ENCODE results near the gene MYMX.

The MYMX gene

GRCh38 chr6:44246663-44247337 is 30.1 kb downstream of the MYMX start, which contains the start of gene HSP90AB1 (continued):
- TF ChIP-seq ZNF280C (tag by site-specific recombination; IDR thresholded peaks at IDR 0.05) (no peak), ZNF776 (tag by site-specific recombination; IDR thresholded peaks at IDR 0.05; ENCODE audit: borderline replicate concordance) (no peak), ZNF23 (tag by site-specific recombination; IDR thresholded peaks at IDR 0.05; ENCODE audit: borderline replicate concordance) (0 out of 2 replicates have a peak, but pooled peaks have one; percentile 39), SP2 (tag by site-specific recombination; IDR thresholded peaks at IDR 0.05) (peak; percentile 70), ZNF223 (tag by site-specific recombination; IDR thresholded peaks at IDR 0.05) (no peak), ZNF2 (tag by site-specific recombination; IDR thresholded peaks at IDR 0.05) (peak; percentile 96), ZFP37 (tag by site-specific recombination; IDR thresholded peaks at IDR 0.05) (peak; percentile 84), ATF2 (tag by site-specific recombination; IDR thresholded peaks at IDR 0.05; ENCODE audit: low read depth) (peak; percentile 96), WT1 (tag by site-specific recombination; IDR thresholded peaks at IDR 0.05) (peak; percentile 44; the same call in 1 of the 2 replicates), ZNF362 (tag by site-specific recombination; IDR thresholded peaks at IDR 0.05) (peak; percentile 78), ZNF24 (tag by site-specific recombination; IDR thresholded peaks at IDR 0.05) (peak; percentile 64; the same call in 1 of the 2 replicates), KLF10 (tag by site-specific recombination; IDR thresholded peaks at IDR 0.05) (peak; percentile 29; the same call in 1 of the 2 replicates), ZNF239 (tag by site-specific recombination; IDR thresholded peaks at IDR 0.05) (peak; percentile 85; the same call in 1 of the 2 replicates), ZNF558 (tag by site-specific recombination; IDR thresholded peaks at IDR 0.05) (no peak; the same call in 1 of the 2 replicates), ZNF768 (tag by site-specific recombination; IDR thresholded peaks at IDR 0.05) (no peak; the same call in 1 of the 2 replicates), ZNF354C (tag by site-specific recombination; IDR thresholded peaks at IDR 0.05; ENCODE audit: borderline replicate concordance, low read depth) (no peak), KLF7 (tag by site-specific recombination; IDR thresholded peaks at IDR 0.05; ENCODE audit: borderline replicate concordance) (peak; percentile 78; the same call in 1 of the 2 replicates), ZNF18 (tag by site-specific recombination; IDR thresholded peaks at IDR 0.05) (no peak), ZSCAN23 (tag by site-specific recombination; IDR thresholded peaks at IDR 0.05) (peak; percentile 60), BCL11B (tag by site-specific recombination; IDR thresholded peaks at IDR 0.05; ENCODE audit: low read depth) (no peak), ZNF394 (tag by site-specific recombination; IDR thresholded peaks at IDR 0.05; ENCODE audit: borderline replicate concordance) (peak; percentile 61; the same call in 1 of the 2 replicates), ZSCAN18 (tag by site-specific recombination; IDR thresholded peaks at IDR 0.05) (no peak), ZXDB (tag by site-specific recombination; IDR thresholded peaks at IDR 0.05) (no peak; the same call in 1 of the 2 replicates), ZNF366 (tag by site-specific recombination; conservative IDR thresholded peaks at IDR 0.05) (0 out of 2 replicates have a peak, but pooled peaks have one; percentile 7), ZNF624 (tag by site-specific recombination; IDR thresholded peaks at IDR 0.05) (peak; percentile 80; the same call in 1 of the 2 replicates), ZNF747 (tag by site-specific recombination; IDR thresholded peaks at IDR 0.05) (0 out of 2 replicates have a peak, but pooled peaks have one; percentile 46), ZBTB10 (tag by site-specific recombination; IDR thresholded peaks at IDR 0.05) (peak; percentile 80), ZNF133 (tag by site-specific recombination; IDR thresholded peaks at IDR 0.05) (0 out of 2 replicates have a peak, but pooled peaks have one; percentile 35)

Data from HEK293 (cell line).